H1 (cell line): ENCODE measurements around the gene MEIOB.

Source experiments
- NRF1 ChIP-seq: IDR thresholded peaks from 2 replicates; pipeline ENCODE4 v1.6.1; 2011; ENCODE audit warnings: mild to moderate bottlenecking, low read depth, low read length, improper control_type of control experiment
- RBBP5 ChIP-seq: IDR thresholded peaks from 2 replicates; pipeline ENCODE4 v1.7.1; 2012; ENCODE audit warnings: low read depth, mild to moderate bottlenecking, inconsistent platforms, low read length, moderate library complexity, borderline replicate concordance
- YY1 ChIP-seq: IDR thresholded peaks from 2 replicates; pipeline ENCODE4 v1.6.1; 2011; ENCODE audit warnings: low read depth, mild to moderate bottlenecking, low read length

DNA sequence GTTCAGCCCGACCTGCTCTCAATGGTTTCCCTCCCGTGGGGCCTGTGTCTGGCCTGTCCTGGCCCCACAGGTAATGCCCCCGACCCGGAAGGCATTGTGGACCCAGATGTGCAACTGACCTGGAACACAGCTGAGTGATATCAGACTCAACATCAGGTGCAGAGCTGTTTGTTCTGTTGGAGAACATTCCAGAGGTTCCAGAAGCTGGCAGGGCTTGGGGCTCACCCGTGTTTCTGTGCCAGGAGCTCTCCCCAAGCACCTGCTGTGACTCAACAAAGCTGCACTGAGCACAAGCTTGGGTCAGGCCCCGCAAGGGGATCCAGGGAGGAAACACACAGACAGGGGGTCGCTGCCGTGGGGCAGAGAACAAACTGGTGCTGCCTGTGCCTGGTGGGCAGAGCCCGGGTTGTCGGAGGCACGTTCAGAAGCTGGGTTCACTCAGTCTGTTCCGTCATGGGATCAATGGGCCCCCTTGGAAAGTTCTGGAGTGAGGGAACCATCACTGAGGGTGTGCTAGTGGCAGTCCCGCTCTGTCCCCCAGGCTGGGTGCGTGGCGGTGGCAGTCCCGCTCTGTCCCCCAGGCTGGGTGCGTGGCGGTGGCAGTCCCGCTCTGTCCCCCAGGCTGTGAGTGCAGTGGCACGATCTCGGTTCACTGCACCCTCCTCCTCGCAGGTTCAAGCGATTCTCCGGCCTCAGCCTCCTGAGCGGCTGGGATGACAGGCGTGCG, 24.1 kb upstream of the MEIOB start:
- TF ChIP-seq YY1 (no peak), NRF1 (no peak), RBBP5 (no peak)
